ENCODE measurements around the gene IL5RA.

GRCh38 chr3:3107181-3107580, 3.0 kb downstream of the IL5RA start:
- TF ChIP-seq MAX (IDR thresholded peaks at IDR 0.05; ENCODE audit: low read depth) (no peak), RCOR1 (IDR thresholded peaks at IDR 0.05; ENCODE audit: low read length) (no peak), CTCF (IDR thresholded peaks at IDR 0.05) (no peak), SMC3 (IDR thresholded peaks at IDR 0.05; ENCODE audit: low read depth, low read length) (no peak), REST (IDR thresholded peaks at IDR 0.05; ENCODE audit: low read depth, low read length) (no peak), POLR2AphosphoS5 (IDR thresholded peaks at IDR 0.05; ENCODE audit: low read depth, low read length) (no peak), IRF3 (IDR thresholded peaks at IDR 0.05; ENCODE audit: low read depth, low read length) (no peak), CHD2 (IDR thresholded peaks at IDR 0.05; ENCODE audit: low read length, partially characterized antibody) (no peak), RXRA (IDR thresholded peaks at IDR 0.05; ENCODE audit: borderline replicate concordance, low read depth) (no peak), RAD21 (IDR thresholded peaks at IDR 0.05; ENCODE audit: low read length) (no peak), PBX3 (IDR thresholded peaks at IDR 0.05) (no peak)
